ENCODE measurements around the gene GAB4. TPM values are rescaled to one million over a fixed set of nuclear protein-coding genes. Genes with fewer than 3 reads are reported as not detected.

The GAB4 gene
- polyA plus RNA-seq, 4 donors = not detected

GRCh38 chr22:16965083-16965482, 42.9 kb downstream of the GAB4 start:
- FAIRE-seq (no peak), DNase-seq (no peak)
- no peak overlapping the region for H3K4me3 ChIP-seq (ENCODE audit: low read depth in 1 of 3, low read length in 3 of 3)
- no peaks in the 10 kb centered on the region for H3K36me3 ChIP-seq (ENCODE audit: control insufficient read depth in 3 of 3, insufficient read depth in 2 of 3, low read depth in 1 of 3, low read length in 3 of 3)
- no peaks in the 10 kb centered on the region for H3K9me3 ChIP-seq (ENCODE audit: control insufficient read depth in 2 of 2, insufficient read depth in 1 of 2, low read depth in 1 of 2, low read length in 1 of 2)
- 71 to 80% (median 71%) methylated on average over 7 of the region's 7 CpGs for WGBS, 3 donors
- no peaks in the 10 kb centered on the region for H3K27me3 ChIP-seq (ENCODE audit: control insufficient read depth in 3 of 3, insufficient read depth in 3 of 3, low read length in 3 of 3)
- H3K4me1 ChIP-seq (ENCODE audit: control insufficient read depth in 3 of 3, insufficient read depth in 2 of 3, low read depth in 1 of 3, low read length in 2 of 3) = no peaks in the 10 kb centered on the region
- H3K27ac ChIP-seq (ENCODE audit: low read depth in 1 of 3, low read length in 2 of 3) = no peak overlapping the region

GRCh38 chr22:16964366-16964765, 43.7 kb downstream of the GAB4 start:
- Histone ChIP-seq H3K4me1 (ENCODE audit: control insufficient read depth in 3 of 3, insufficient read depth in 2 of 3, low read depth in 1 of 3, low read length in 2 of 3) (no peaks in the 10 kb centered on the region), H3K36me3 (ENCODE audit: control insufficient read depth in 3 of 3, insufficient read depth in 2 of 3, low read depth in 1 of 3, low read length in 3 of 3) (no peaks in the 10 kb centered on the region), H3K9me3 (ENCODE audit: control insufficient read depth in 2 of 2, insufficient read depth in 1 of 2, low read depth in 1 of 2, low read length in 1 of 2) (no peaks in the 10 kb centered on the region), H3K27me3 (ENCODE audit: control insufficient read depth in 3 of 3, insufficient read depth in 3 of 3, low read length in 3 of 3) (no peaks in the 10 kb centered on the region), H3K4me3 (ENCODE audit: low read depth in 1 of 3, low read length in 3 of 3) (no peak overlapping the region), H3K27ac (ENCODE audit: low read depth in 1 of 3, low read length in 2 of 3) (no peak overlapping the region)
- FAIRE-seq (no peak), DNase-seq (no peak)
- 68 to 75% (median 72%) methylated on average over 5 of the region's 5 CpGs for WGBS, 3 donors

GRCh38 chr22:16963189-16963945, 44.7 kb downstream of the GAB4 start:
- Histone ChIP-seq H3K36me3 (ENCODE audit: control insufficient read depth in 3 of 3, insufficient read depth in 2 of 3, low read depth in 1 of 3, low read length in 3 of 3) (no peaks in the 10 kb centered on the region), H3K27me3 (ENCODE audit: control insufficient read depth in 3 of 3, insufficient read depth in 3 of 3, low read length in 3 of 3) (no peaks in the 10 kb centered on the region), H3K4me3 (ENCODE audit: low read depth in 1 of 3, low read length in 3 of 3) (no peak overlapping the region), H3K4me1 (ENCODE audit: control insufficient read depth in 3 of 3, insufficient read depth in 2 of 3, low read depth in 1 of 3, low read length in 2 of 3) (no peaks in the 10 kb centered on the region), H3K27ac (ENCODE audit: low read depth in 1 of 3, low read length in 2 of 3) (no peak overlapping the region), H3K9me3 (ENCODE audit: control insufficient read depth in 2 of 2, insufficient read depth in 1 of 2, low read depth in 1 of 2, low read length in 1 of 2) (no peaks in the 10 kb centered on the region)
- 74 to 78% (median 76%) methylated on average over 18 of the region's 18 CpGs for WGBS, 3 donors
- DNase-seq (no peak), FAIRE-seq (no peak)

- Histone ChIP-seq H3K4me3 (ENCODE audit: low read depth in 1 of 3, low read length in 3 of 3) (no peak overlapping the region), H3K9me3 (ENCODE audit: control insufficient read depth in 2 of 2, insufficient read depth in 1 of 2, low read depth in 1 of 2, low read length in 1 of 2) (no peaks in the 10 kb centered on the region), H3K36me3 (ENCODE audit: control insufficient read depth in 3 of 3, insufficient read depth in 2 of 3, low read depth in 1 of 3, low read length in 3 of 3) (no peaks in the 10 kb centered on the region), H3K27me3 (ENCODE audit: control insufficient read depth in 3 of 3, insufficient read depth in 3 of 3, low read length in 3 of 3) (no peaks in the 10 kb centered on the region), H3K4me1 (ENCODE audit: control insufficient read depth in 3 of 3, insufficient read depth in 2 of 3, low read depth in 1 of 3, low read length in 2 of 3) (no peaks in the 10 kb centered on the region), H3K27ac (ENCODE audit: low read depth in 1 of 3, low read length in 2 of 3) (no peak overlapping the region)
- 79 to 86% (median 84%) methylated on average over 7 of the region's 7 CpGs for WGBS, 3 donors
- DNase-seq = no peak
- no peak for FAIRE-seq
These were observed 45.5 kb downstream of the GAB4 start for GRCh38 chr22:16962501-16962900.

- Histone ChIP-seq H3K9me3 (ENCODE audit: control insufficient read depth in 2 of 2, insufficient read depth in 1 of 2, low read depth in 1 of 2, low read length in 1 of 2) (no peaks in the 10 kb centered on the region), H3K36me3 (ENCODE audit: control insufficient read depth in 3 of 3, insufficient read depth in 2 of 3, low read depth in 1 of 3, low read length in 3 of 3) (no peaks in the 10 kb centered on the region), H3K27me3 (ENCODE audit: control insufficient read depth in 3 of 3, insufficient read depth in 3 of 3, low read length in 3 of 3) (no peaks in the 10 kb centered on the region), H3K27ac (ENCODE audit: low read depth in 1 of 3, low read length in 2 of 3) (no peak overlapping the region), H3K4me1 (ENCODE audit: control insufficient read depth in 3 of 3, insufficient read depth in 2 of 3, low read depth in 1 of 3, low read length in 2 of 3) (no peaks in the 10 kb centered on the region), H3K4me3 (ENCODE audit: low read depth in 1 of 3, low read length in 3 of 3) (no peak overlapping the region)
- whole genome bisulfite sequencing, 3 donors = 68 to 77% (median 71%) methylated on average over 13 to 14 of the region's 14 CpGs
- DNase-seq = no peak
- FAIRE-seq = no peak
These were observed 46.4 kb downstream of the GAB4 start for GRCh38 chr22:16961477-16962186.

- H3K27ac ChIP-seq (ENCODE audit: low read depth in 1 of 3, low read length in 2 of 3) = no peak overlapping the region
- no peak for FAIRE-seq
- WGBS, 3 donors = 57 to 71% (median 62%) methylated on average over 4 of the region's 4 CpGs
- no peaks in the 10 kb centered on the region for H3K4me1 ChIP-seq (ENCODE audit: control insufficient read depth in 3 of 3, insufficient read depth in 2 of 3, low read depth in 1 of 3, low read length in 2 of 3)
- H3K9me3 ChIP-seq (ENCODE audit: control insufficient read depth in 2 of 2, insufficient read depth in 1 of 2, low read depth in 1 of 2, low read length in 1 of 2) = no peaks in the 10 kb centered on the region
- DNase-seq = no peak
- no peaks in the 10 kb centered on the region for H3K27me3 ChIP-seq (ENCODE audit: control insufficient read depth in 3 of 3, insufficient read depth in 3 of 3, low read length in 3 of 3)
- no peaks in the 10 kb centered on the region for H3K36me3 ChIP-seq (ENCODE audit: control insufficient read depth in 3 of 3, insufficient read depth in 2 of 3, low read depth in 1 of 3, low read length in 3 of 3)
- no peak overlapping the region for H3K4me3 ChIP-seq (ENCODE audit: low read depth in 1 of 3, low read length in 3 of 3)
These were observed 47.2 kb downstream of the GAB4 start for GRCh38 chr22:16960884-16961249.

- no peaks in the 10 kb centered on the region for H3K27me3 ChIP-seq (ENCODE audit: control insufficient read depth in 3 of 3, insufficient read depth in 3 of 3, low read length in 3 of 3)
- FAIRE-seq (no peak), DNase-seq (no peak)
- no peaks in the 10 kb centered on the region for H3K9me3 ChIP-seq (ENCODE audit: control insufficient read depth in 2 of 2, insufficient read depth in 1 of 2, low read depth in 1 of 2, low read length in 1 of 2)
- H3K4me1 ChIP-seq (ENCODE audit: control insufficient read depth in 3 of 3, insufficient read depth in 2 of 3, low read depth in 1 of 3, low read length in 2 of 3) = no peaks in the 10 kb centered on the region
- H3K4me3 ChIP-seq (ENCODE audit: low read depth in 1 of 3, low read length in 3 of 3) = no peak overlapping the region
- no peaks in the 10 kb centered on the region for H3K36me3 ChIP-seq (ENCODE audit: control insufficient read depth in 3 of 3, insufficient read depth in 2 of 3, low read depth in 1 of 3, low read length in 3 of 3)
- 67 to 80% (median 74%) methylated on average over 3 of the region's 3 CpGs for WGBS, 3 donors
- no peak overlapping the region for H3K27ac ChIP-seq (ENCODE audit: low read depth in 1 of 3, low read length in 2 of 3)
These were observed 47.7 kb downstream of the GAB4 start for GRCh38 chr22:16960220-16960883.

GRCh38 chr22:16959345-16959930, 48.6 kb downstream of the GAB4 start:
- 79% methylated on average over 10 of the region's 10 CpGs for WGBS, 3 donors
- FAIRE-seq = no peak
- H3K4me1 ChIP-seq (ENCODE audit: control insufficient read depth in 3 of 3, insufficient read depth in 2 of 3, low read depth in 1 of 3, low read length in 2 of 3) = no peaks in the 10 kb centered on the region
- H3K27ac ChIP-seq (ENCODE audit: low read depth in 1 of 3, low read length in 2 of 3) = no peak overlapping the region
- no peak overlapping the region for H3K4me3 ChIP-seq (ENCODE audit: low read depth in 1 of 3, low read length in 3 of 3)
- no peaks in the 10 kb centered on the region for H3K36me3 ChIP-seq (ENCODE audit: control insufficient read depth in 3 of 3, insufficient read depth in 2 of 3, low read depth in 1 of 3, low read length in 3 of 3)
- no peaks in the 10 kb centered on the region for H3K9me3 ChIP-seq (ENCODE audit: control insufficient read depth in 2 of 2, insufficient read depth in 1 of 2, low read depth in 1 of 2, low read length in 1 of 2)
- no peaks in the 10 kb centered on the region for H3K27me3 ChIP-seq (ENCODE audit: control insufficient read depth in 3 of 3, insufficient read depth in 3 of 3, low read length in 3 of 3)
- no peak for DNase-seq

Measured in small intestine (tissue), 7 donors.